ENCODE measurements around the gene CHIA. TPM values are rescaled to one million over a fixed set of nuclear protein-coding genes. Genes with fewer than 3 reads are reported as not detected.
A peak's percentile ranks its signal among the peaks of the same experiment; 100 is the strongest.

The CHIA gene
- total and polyA plus RNA-seq, 9 of the 15 experiments (the other 6 are each of a cell fraction or from before 2014, with no cell fraction given) = not detected

DNA sequence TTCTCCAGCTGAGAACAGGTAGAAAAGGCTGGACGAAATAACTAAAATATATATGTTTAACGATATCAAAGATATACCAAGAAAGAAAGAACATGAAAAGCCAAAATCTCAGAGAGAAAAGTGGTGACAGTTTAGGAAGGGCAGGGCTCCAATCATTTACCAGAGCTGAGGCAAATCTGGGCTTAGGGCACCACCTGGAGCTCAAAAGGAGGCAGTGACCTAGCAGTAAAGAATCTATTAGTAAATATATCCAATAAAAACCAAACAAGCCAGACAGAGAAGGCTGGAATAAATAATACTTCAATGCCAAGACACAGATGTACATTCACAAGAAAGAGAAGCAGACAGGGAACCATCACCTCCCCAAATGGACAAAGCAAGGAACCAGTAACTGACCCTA lies 43.5 kb downstream of the CHIA start:
- no peak overlapping the region for H3K27ac ChIP-seq (ENCODE audit: extremely low read depth, low read depth, low read length)
- in situ Hi-C loops (cut with MboI) (no loop called here), intact Hi-C loops (cut with micrococcal nuclease) (loop anchor here (1.0 to 10.0 kb wide), 2 partner anchors 111 to 299 kb away; no protein-coding TSS in a partner anchor)
- no peaks in the 10 kb centered on the region for H3K9me1 ChIP-seq (ENCODE audit: control insufficient read depth, insufficient read depth, low read length)
- H3K9me3 ChIP-seq (replicated peaks; ENCODE audit: control insufficient read depth, insufficient read depth, low read depth, low read length) = no peaks in the 10 kb centered on the region; the same call in 1 of the 2 replicates
- DNase-seq (ENCODE audit: extremely low read depth in 1 of 4, low spot score in 3 of 4) (peak; percentile 22 to 38 (median 26)), ATAC-seq (peak; percentile 62; the same call in 2 of the 3 replicates), FAIRE-seq (no peak)
- no peaks in the 10 kb centered on the region for H4K20me1 ChIP-seq (replicated peaks; ENCODE audit: control insufficient read depth, insufficient read depth, low read length)
- H3K4me1 ChIP-seq (replicated peaks in 1 of 2; ENCODE audit: control insufficient read depth in 2 of 2, insufficient read depth in 2 of 2, low read length in 2 of 2) = no peaks in the 10 kb centered on the region
- H3K4me3 ChIP-seq = no peak overlapping the region
- POLR2A ChIA-PET = interaction anchor here (0.7 to 0.8 kb wide), 2 partner anchors 10 to 65 kb away, joined by 3 read pairs; no protein-coding TSS in a partner anchor
- CTCF ChIA-PET (ENCODE audit: low intra/inter-chr PET ratio) = interaction anchor here (0.6 to 1.2 kb wide), 2 partner anchors 111 kb away, joined by 3 to 6 read pairs; no protein-coding TSS in a partner anchor
- no TSS peak for BruUV-seq (replicated peaks)
- H2AFZ ChIP-seq (ENCODE audit: low read depth, low read length) = no peak overlapping the region
- no peak overlapping the region for H3K9ac ChIP-seq (ENCODE audit: insufficient read depth in 1 of 2, low read depth in 2 of 2, low read length in 2 of 2)
- H3K4me2 ChIP-seq (ENCODE audit: insufficient read depth, low read length) = no peak overlapping the region
- WGBS (ENCODE audit: insufficient coverage, low coverage, missing lambda C conversion rate) = 2% methylated on average over 2 of the region's 2 CpGs
- no peaks in the 10 kb centered on the region for H3K79me2 ChIP-seq (ENCODE audit: control insufficient read depth, insufficient read depth, low read length)
- no peaks in the 10 kb centered on the region for H3K36me3 ChIP-seq (ENCODE audit: control insufficient read depth, insufficient read depth, low read length)
- no peaks in the 10 kb centered on the region for H3K27me3 ChIP-seq (ENCODE audit: control insufficient read depth in 2 of 2, insufficient read depth in 2 of 2, low read length in 2 of 2)
- TF ChIP-seq, protein P1, sequence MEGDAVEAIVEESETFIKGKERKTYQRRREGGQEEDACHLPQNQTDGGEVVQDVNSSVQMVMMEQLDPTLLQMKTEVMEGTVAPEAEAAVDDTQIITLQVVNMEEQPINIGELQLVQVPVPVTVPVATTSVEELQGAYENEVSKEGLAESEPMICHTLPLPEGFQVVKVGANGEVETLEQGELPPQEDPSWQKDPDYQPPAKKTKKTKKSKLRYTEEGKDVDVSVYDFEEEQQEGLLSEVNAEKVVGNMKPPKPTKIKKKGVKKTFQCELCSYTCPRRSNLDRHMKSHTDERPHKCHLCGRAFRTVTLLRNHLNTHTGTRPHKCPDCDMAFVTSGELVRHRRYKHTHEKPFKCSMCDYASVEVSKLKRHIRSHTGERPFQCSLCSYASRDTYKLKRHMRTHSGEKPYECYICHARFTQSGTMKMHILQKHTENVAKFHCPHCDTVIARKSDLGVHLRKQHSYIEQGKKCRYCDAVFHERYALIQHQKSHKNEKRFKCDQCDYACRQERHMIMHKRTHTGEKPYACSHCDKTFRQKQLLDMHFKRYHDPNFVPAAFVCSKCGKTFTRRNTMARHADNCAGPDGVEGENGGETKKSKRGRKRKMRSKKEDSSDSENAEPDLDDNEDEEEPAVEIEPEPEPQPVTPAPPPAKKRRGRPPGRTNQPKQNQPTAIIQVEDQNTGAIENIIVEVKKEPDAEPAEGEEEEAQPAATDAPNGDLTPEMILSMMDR (IDR thresholded peaks at IDR 0.05 in 2 of 3, conservative IDR thresholded peaks at IDR 0.05 in 1 of 3; ENCODE audit: insufficient read depth in 2 of 3, low read depth in 1 of 3, low read length in 3 of 3) = peak; percentile 50 to 61 (median 51)
- TF ChIP-seq, protein P2, sequence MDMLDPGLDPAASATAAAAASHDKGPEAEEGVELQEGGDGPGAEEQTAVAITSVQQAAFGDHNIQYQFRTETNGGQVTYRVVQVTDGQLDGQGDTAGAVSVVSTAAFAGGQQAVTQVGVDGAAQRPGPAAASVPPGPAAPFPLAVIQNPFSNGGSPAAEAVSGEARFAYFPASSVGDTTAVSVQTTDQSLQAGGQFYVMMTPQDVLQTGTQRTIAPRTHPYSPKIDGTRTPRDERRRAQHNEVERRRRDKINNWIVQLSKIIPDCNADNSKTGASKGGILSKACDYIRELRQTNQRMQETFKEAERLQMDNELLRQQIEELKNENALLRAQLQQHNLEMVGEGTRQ (CRISPR knock-in tag; IDR thresholded peaks at IDR 0.05) = no peak
- TF ChIP-seq, protein P3, sequence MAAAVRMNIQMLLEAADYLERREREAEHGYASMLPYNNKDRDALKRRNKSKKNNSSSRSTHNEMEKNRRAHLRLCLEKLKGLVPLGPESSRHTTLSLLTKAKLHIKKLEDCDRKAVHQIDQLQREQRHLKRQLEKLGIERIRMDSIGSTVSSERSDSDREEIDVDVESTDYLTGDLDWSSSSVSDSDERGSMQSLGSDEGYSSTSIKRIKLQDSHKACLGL (CRISPR knock-in tag; IDR thresholded peaks at IDR 0.05; ENCODE audit: borderline replicate concordance, poor library complexity, severe bottlenecking) = no peak
- TF ChIP-seq RAD21 (CRISPR knock-in tag; conservative IDR thresholded peaks at IDR 0.05 in 1 of 2, IDR thresholded peaks at IDR 0.05 in 1 of 2) (peak; percentile 42 to 78; a peak in 3 of 4 replicates), PCBP1 (IDR thresholded peaks at IDR 0.05; ENCODE audit: low read depth, low read length, poor library complexity, severe bottlenecking) (no peak), PTTG1 (tag; IDR thresholded peaks at IDR 0.05; ENCODE audit: low read depth) (no peak), TCF3 (CRISPR knock-in tag; IDR thresholded peaks at IDR 0.05) (no peak), ARHGAP35 (IDR thresholded peaks at IDR 0.05; ENCODE audit: partially characterized antibody) (no peak)
- TF ChIP-seq, protein P4, sequence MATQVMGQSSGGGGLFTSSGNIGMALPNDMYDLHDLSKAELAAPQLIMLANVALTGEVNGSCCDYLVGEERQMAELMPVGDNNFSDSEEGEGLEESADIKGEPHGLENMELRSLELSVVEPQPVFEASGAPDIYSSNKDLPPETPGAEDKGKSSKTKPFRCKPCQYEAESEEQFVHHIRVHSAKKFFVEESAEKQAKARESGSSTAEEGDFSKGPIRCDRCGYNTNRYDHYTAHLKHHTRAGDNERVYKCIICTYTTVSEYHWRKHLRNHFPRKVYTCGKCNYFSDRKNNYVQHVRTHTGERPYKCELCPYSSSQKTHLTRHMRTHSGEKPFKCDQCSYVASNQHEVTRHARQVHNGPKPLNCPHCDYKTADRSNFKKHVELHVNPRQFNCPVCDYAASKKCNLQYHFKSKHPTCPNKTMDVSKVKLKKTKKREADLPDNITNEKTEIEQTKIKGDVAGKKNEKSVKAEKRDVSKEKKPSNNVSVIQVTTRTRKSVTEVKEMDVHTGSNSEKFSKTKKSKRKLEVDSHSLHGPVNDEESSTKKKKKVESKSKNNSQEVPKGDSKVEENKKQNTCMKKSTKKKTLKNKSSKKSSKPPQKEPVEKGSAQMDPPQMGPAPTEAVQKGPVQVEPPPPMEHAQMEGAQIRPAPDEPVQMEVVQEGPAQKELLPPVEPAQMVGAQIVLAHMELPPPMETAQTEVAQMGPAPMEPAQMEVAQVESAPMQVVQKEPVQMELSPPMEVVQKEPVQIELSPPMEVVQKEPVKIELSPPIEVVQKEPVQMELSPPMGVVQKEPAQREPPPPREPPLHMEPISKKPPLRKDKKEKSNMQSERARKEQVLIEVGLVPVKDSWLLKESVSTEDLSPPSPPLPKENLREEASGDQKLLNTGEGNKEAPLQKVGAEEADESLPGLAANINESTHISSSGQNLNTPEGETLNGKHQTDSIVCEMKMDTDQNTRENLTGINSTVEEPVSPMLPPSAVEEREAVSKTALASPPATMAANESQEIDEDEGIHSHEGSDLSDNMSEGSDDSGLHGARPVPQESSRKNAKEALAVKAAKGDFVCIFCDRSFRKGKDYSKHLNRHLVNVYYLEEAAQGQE (IDR thresholded peaks at IDR 0.05; ENCODE audit: borderline replicate concordance) = peak; percentile 61; the same call in 1 of the 2 replicates
- TF ChIP-seq, protein P4 (CRISPR knock-in tag; IDR thresholded peaks at IDR 0.05; ENCODE audit: low read depth) = no peak
